HepG2 (cell line): ENCODE data around the gene NEGR1.

ENCODE experiments used
- EED ChIP-seq: sonication (generic); formaldehyde crosslinking; IDR thresholded peaks from 2 replicates; pipeline ENCODE4 v1.5.0; 2020; ENCODE audit warnings: mild to moderate bottlenecking, missing genetic modification reagents
- EP300 ChIP-seq, 3 experiments: sonication (generic) in 1 of 3; formaldehyde crosslinking in 1 of 3; IDR thresholded peaks; 2 replicates each; pipeline versions ENCODE4 v1.5.1 to v1.6.1; 2011 to 2020; ENCODE audit warnings: low read depth in 2 of 3, low read length in 2 of 3, borderline replicate concordance in 1 of 3, improper control_type of control experiment in 1 of 3, mild to moderate bottlenecking in 1 of 3, missing genetic modification reagents in 1 of 3, moderate library complexity in 1 of 3
- FIP1L1 ChIP-seq: fragments of 200-400 bp; formaldehyde crosslinking; IDR thresholded peaks from 2 replicates; pipeline ENCODE4 v1.6.1; 2018; ENCODE audit warnings: low read depth, mild to moderate bottlenecking, low read length, moderate library complexity, borderline replicate concordance; ENCODE audit not compliant: insufficient read depth
- FOSL1 ChIP-seq: sonication (generic); formaldehyde crosslinking; IDR thresholded peaks from 2 replicates; pipeline ENCODE4 v1.9.0; 2021; ENCODE audit warnings: missing genetic modification reagents, borderline replicate concordance
- PHF21A ChIP-seq: sonication (generic); formaldehyde crosslinking; IDR thresholded peaks from 2 replicates; pipeline ENCODE4 v1.5.0; 2020; ENCODE audit warnings: mild to moderate bottlenecking, missing genetic modification reagents
- POLR2A ChIP-seq, 2 experiments: IDR thresholded peaks; 2 replicates each; pipeline ENCODE4 v1.6.1; 2011; ENCODE audit warnings: low read depth in 2 of 2, low read length in 2 of 2, mild to moderate bottlenecking in 1 of 2, moderate library complexity in 1 of 2; ENCODE audit not compliant: insufficient read depth in 1 of 2
- POLR2G ChIP-seq: fragments of 200-400 bp; formaldehyde crosslinking; IDR thresholded peaks from 2 replicates; pipeline ENCODE4 v1.6.1; 2018; ENCODE audit warnings: mild to moderate bottlenecking, low read depth, low read length, moderate library complexity
- RFX5 ChIP-seq: IDR thresholded peaks from 2 replicates; pipeline ENCODE4 v1.6.1; 2011; ENCODE audit warnings: low read depth, low read length, improper control_type of control experiment
- SNAPC5 ChIP-seq: sonication (generic); formaldehyde crosslinking; IDR thresholded peaks from 2 replicates; pipeline ENCODE4 v1.8.1; 2023; ENCODE audit warnings: mild to moderate bottlenecking, missing genetic modification reagents, borderline replicate concordance
- TCF12 ChIP-seq, 2 experiments: fragments of 450-650 bp in 1 of 2; sonication (generic) in 1 of 2; formaldehyde crosslinking in 1 of 2; IDR thresholded peaks; 2 replicates each; pipeline versions ENCODE4 v1.6.1 to v1.8.0; 2017 to 2022; ENCODE audit warnings: antibody characterized with exemption in 1 of 2, mild to moderate bottlenecking in 1 of 2, missing genetic modification reagents in 1 of 2, moderate library complexity in 1 of 2
- ZHX1 ChIP-seq: sonication (generic); formaldehyde crosslinking; IDR thresholded peaks from 2 replicates; pipeline ENCODE4 v1.8.1; 2022; ENCODE audit warnings: low read depth, mild to moderate bottlenecking, missing genetic modification reagents
- TF ChIP-seq, protein P1 (sequence below), 2 experiments: IDR thresholded peaks; 2 replicates each; pipeline ENCODE4 v1.6.1; 2011 to 2012; ENCODE audit warnings: low read length in 2 of 2, borderline replicate concordance in 1 of 2, low read depth in 1 of 2, mild to moderate bottlenecking in 1 of 2, moderate library complexity in 1 of 2
- TF ChIP-seq, protein P2 (sequence below): sonication (generic); formaldehyde crosslinking; IDR thresholded peaks from 2 replicates; pipeline ENCODE4 v1.5.0; 2020; ENCODE audit warnings: mild to moderate bottlenecking, missing genetic modification reagents, borderline replicate concordance
- TF ChIP-seq, protein P3 (sequence below): sonication (generic); formaldehyde crosslinking; IDR thresholded peaks from 2 replicates; pipeline ENCODE4 v1.5.0; 2020; ENCODE audit warnings: mild to moderate bottlenecking, missing genetic modification reagents, moderate library complexity

- TF ChIP-seq TCF12 (IDR thresholded peaks at IDR 0.05), result no peak
- TF ChIP-seq TCF12 (CRISPR knock-in tag; IDR thresholded peaks at IDR 0.05), result no peak
- TF ChIP-seq POLR2A (IDR thresholded peaks at IDR 0.05; ENCODE audit: insufficient read depth in 1 of 2, low read depth in 2 of 2, low read length in 2 of 2), result no peak
- no peak for TF ChIP-seq EED (CRISPR knock-in tag)
- no peak for TF ChIP-seq EP300 (IDR thresholded peaks at IDR 0.05; ENCODE audit: low read depth in 2 of 2, low read length in 2 of 2)
- no peak for TF ChIP-seq EP300 (CRISPR knock-in tag; IDR thresholded peaks at IDR 0.05; ENCODE audit: borderline replicate concordance)
- TF ChIP-seq SNAPC5, result no peak
- TF ChIP-seq ZHX1 (CRISPR knock-in tag), result no peak
- TF ChIP-seq, protein P1, sequence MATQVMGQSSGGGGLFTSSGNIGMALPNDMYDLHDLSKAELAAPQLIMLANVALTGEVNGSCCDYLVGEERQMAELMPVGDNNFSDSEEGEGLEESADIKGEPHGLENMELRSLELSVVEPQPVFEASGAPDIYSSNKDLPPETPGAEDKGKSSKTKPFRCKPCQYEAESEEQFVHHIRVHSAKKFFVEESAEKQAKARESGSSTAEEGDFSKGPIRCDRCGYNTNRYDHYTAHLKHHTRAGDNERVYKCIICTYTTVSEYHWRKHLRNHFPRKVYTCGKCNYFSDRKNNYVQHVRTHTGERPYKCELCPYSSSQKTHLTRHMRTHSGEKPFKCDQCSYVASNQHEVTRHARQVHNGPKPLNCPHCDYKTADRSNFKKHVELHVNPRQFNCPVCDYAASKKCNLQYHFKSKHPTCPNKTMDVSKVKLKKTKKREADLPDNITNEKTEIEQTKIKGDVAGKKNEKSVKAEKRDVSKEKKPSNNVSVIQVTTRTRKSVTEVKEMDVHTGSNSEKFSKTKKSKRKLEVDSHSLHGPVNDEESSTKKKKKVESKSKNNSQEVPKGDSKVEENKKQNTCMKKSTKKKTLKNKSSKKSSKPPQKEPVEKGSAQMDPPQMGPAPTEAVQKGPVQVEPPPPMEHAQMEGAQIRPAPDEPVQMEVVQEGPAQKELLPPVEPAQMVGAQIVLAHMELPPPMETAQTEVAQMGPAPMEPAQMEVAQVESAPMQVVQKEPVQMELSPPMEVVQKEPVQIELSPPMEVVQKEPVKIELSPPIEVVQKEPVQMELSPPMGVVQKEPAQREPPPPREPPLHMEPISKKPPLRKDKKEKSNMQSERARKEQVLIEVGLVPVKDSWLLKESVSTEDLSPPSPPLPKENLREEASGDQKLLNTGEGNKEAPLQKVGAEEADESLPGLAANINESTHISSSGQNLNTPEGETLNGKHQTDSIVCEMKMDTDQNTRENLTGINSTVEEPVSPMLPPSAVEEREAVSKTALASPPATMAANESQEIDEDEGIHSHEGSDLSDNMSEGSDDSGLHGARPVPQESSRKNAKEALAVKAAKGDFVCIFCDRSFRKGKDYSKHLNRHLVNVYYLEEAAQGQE (IDR thresholded peaks at IDR 0.05; ENCODE audit: borderline replicate concordance in 1 of 2, low read depth in 1 of 2, low read length in 2 of 2), result no peak
- no peak for TF ChIP-seq PHF21A (CRISPR knock-in tag)
- no peak for TF ChIP-seq FOSL1
- TF ChIP-seq RFX5, result no peak
- TF ChIP-seq, protein P2, sequence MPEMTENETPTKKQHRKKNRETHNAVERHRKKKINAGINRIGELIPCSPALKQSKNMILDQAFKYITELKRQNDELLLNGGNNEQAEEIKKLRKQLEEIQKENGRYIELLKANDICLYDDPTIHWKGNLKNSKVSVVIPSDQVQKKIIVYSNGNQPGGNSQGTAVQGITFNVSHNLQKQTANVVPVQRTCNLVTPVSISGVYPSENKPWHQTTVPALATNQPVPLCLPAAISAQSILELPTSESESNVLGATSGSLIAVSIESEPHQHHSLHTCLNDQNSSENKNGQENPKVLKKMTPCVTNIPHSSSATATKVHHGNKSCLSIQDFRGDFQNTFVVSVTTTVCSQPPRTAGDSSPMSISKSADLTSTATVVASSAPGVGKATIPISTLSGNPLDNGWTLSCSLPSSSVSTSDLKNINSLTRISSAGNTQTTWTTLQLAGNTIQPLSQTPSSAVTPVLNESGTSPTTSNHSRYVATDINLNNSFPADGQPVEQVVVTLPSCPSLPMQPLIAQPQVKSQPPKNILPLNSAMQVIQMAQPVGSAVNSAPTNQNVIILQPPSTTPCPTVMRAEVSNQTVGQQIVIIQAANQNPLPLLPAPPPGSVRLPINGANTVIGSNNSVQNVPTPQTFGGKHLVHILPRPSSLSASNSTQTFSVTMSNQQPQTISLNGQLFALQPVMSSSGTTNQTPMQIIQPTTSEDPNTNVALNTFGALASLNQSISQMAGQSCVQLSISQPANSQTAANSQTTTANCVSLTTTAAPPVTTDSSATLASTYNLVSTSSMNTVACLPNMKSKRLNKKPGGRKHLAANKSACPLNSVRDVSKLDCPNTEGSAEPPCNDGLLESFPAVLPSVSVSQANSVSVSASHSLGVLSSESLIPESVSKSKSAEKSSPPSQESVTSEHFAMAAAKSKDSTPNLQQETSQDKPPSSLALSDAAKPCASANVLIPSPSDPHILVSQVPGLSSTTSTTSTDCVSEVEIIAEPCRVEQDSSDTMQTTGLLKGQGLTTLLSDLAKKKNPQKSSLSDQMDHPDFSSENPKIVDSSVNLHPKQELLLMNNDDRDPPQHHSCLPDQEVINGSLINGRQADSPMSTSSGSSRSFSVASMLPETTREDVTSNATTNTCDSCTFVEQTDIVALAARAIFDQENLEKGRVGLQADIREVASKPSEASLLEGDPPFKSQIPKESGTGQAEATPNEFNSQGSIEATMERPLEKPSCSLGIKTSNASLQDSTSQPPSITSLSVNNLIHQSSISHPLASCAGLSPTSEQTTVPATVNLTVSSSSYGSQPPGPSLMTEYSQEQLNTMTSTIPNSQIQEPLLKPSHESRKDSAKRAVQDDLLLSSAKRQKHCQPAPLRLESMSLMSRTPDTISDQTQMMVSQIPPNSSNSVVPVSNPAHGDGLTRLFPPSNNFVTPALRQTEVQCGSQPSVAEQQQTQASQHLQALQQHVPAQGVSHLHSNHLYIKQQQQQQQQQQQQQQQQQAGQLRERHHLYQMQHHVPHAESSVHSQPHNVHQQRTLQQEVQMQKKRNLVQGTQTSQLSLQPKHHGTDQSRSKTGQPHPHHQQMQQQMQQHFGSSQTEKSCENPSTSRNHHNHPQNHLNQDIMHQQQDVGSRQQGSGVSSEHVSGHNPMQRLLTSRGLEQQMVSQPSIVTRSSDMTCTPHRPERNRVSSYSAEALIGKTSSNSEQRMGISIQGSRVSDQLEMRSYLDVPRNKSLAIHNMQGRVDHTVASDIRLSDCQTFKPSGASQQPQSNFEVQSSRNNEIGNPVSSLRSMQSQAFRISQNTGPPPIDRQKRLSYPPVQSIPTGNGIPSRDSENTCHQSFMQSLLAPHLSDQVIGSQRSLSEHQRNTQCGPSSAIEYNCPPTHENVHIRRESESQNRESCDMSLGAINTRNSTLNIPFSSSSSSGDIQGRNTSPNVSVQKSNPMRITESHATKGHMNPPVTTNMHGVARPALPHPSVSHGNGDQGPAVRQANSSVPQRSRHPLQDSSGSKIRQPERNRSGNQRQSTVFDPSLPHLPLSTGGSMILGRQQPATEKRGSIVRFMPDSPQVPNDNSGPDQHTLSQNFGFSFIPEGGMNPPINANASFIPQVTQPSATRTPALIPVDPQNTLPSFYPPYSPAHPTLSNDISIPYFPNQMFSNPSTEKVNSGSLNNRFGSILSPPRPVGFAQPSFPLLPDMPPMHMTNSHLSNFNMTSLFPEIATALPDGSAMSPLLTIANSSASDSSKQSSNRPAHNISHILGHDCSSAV (CRISPR knock-in tag), result no peak
- TF ChIP-seq FIP1L1, result no peak
- TF ChIP-seq, protein P3, sequence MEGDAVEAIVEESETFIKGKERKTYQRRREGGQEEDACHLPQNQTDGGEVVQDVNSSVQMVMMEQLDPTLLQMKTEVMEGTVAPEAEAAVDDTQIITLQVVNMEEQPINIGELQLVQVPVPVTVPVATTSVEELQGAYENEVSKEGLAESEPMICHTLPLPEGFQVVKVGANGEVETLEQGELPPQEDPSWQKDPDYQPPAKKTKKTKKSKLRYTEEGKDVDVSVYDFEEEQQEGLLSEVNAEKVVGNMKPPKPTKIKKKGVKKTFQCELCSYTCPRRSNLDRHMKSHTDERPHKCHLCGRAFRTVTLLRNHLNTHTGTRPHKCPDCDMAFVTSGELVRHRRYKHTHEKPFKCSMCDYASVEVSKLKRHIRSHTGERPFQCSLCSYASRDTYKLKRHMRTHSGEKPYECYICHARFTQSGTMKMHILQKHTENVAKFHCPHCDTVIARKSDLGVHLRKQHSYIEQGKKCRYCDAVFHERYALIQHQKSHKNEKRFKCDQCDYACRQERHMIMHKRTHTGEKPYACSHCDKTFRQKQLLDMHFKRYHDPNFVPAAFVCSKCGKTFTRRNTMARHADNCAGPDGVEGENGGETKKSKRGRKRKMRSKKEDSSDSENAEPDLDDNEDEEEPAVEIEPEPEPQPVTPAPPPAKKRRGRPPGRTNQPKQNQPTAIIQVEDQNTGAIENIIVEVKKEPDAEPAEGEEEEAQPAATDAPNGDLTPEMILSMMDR, result no peak
- TF ChIP-seq POLR2G, result no peak
These were observed 167.0 kb downstream of the NEGR1 start for GRCh38 chr1:72115290-72115689.
